Measurements from ENCODE around the gene GNG4. TPM values are rescaled to one million over a fixed set of nuclear protein-coding genes. Genes with fewer than 3 reads are reported as not detected.

Gene GNG4
- total RNA-seq, 2 donors from 2014 or later, result 13.5 to 14.2 TPM

GRCh38 chr1:235613602-235614001 is 36.0 kb downstream of the GNG4 start:
- no peak for DNase-seq
- no peaks in the 10 kb centered on the region for H3K9me3 Mint-ChIP-seq
- H3K27me3 Mint-ChIP-seq (ENCODE audit: insufficient read depth), result no peaks in the 10 kb centered on the region
- no peak overlapping the region for H3K4me3 ChIP-seq (ENCODE audit: low read length)
- H3K4me3 Mint-ChIP-seq, result no peak overlapping the region
- no peaks in the 10 kb centered on the region for H3K36me3 Mint-ChIP-seq (ENCODE audit: low read depth)
- no peaks in the 10 kb centered on the region for H3K9me3 ChIP-seq (ENCODE audit: control insufficient read depth, low read length)
- no peak overlapping the region for H3K27ac ChIP-seq (ENCODE audit: low read depth, low read length)
- no peaks in the 10 kb centered on the region for H3K27me3 ChIP-seq (ENCODE audit: control insufficient read depth, insufficient read depth, low read length, poor library complexity, severe bottlenecking)
- H3K4me1 ChIP-seq (ENCODE audit: control insufficient read depth, insufficient read depth, low read length), result no peaks in the 10 kb centered on the region
- WGBS, 2 experiments (ENCODE audit: insufficient coverage in 1 of 2, insufficient read length in 1 of 2), result 90 to 100% methylated on average over 2 of the region's 2 CpGs
- no peak overlapping the region for H3K27ac Mint-ChIP-seq
- no peak overlapping the region for H3K9ac ChIP-seq (ENCODE audit: extremely low read depth, low read length, poor library complexity, severe bottlenecking)
- H3K4me1 Mint-ChIP-seq, result peaks cover 7% of the 10 kb centered on the region
- TF ChIP-seq CTCF (conservative IDR thresholded peaks at IDR 0.05), result no peak
- H3K36me3 ChIP-seq (ENCODE audit: control insufficient read depth, insufficient read depth, low read length), result no peaks in the 10 kb centered on the region

GRCh38 chr1:235612761-235613160 is 36.8 kb downstream of the GNG4 start:
- no peak overlapping the region for H3K4me3 ChIP-seq (ENCODE audit: low read length)
- 88 to 90% methylated on average over 3 of the region's 3 CpGs for WGBS, 2 experiments (ENCODE audit: insufficient coverage in 1 of 2, insufficient read length in 1 of 2)

GRCh38 chr1:235610157-235610556 is 39.4 kb downstream of the GNG4 start:
- no peak overlapping the region for H3K9ac ChIP-seq (ENCODE audit: extremely low read depth, low read length, poor library complexity, severe bottlenecking)
- H3K27ac ChIP-seq (ENCODE audit: low read depth, low read length), result no peak overlapping the region
- H3K4me1 Mint-ChIP-seq, result peaks cover 5% of the 10 kb centered on the region
- no peaks in the 10 kb centered on the region for H3K9me3 ChIP-seq (ENCODE audit: control insufficient read depth, low read length)
- no peak for DNase-seq
- H3K27ac Mint-ChIP-seq, result no peak overlapping the region
- H3K36me3 ChIP-seq (ENCODE audit: control insufficient read depth, insufficient read depth, low read length), result no peaks in the 10 kb centered on the region
- H3K4me3 Mint-ChIP-seq, result no peak overlapping the region
- no peaks in the 10 kb centered on the region for H3K36me3 Mint-ChIP-seq (ENCODE audit: low read depth)
- 94 to 95% methylated on average over 4 to 6 of the region's 6 CpGs for WGBS, 2 experiments (ENCODE audit: insufficient coverage in 1 of 2, insufficient read length in 1 of 2)
- TF ChIP-seq CTCF (conservative IDR thresholded peaks at IDR 0.05), result no peak
- H3K4me1 ChIP-seq (ENCODE audit: control insufficient read depth, insufficient read depth, low read length), result no peaks in the 10 kb centered on the region
- H3K4me3 ChIP-seq (ENCODE audit: low read length), result no peak overlapping the region
- no peaks in the 10 kb centered on the region for H3K27me3 ChIP-seq (ENCODE audit: control insufficient read depth, insufficient read depth, low read length, poor library complexity, severe bottlenecking)
- no peaks in the 10 kb centered on the region for H3K9me3 Mint-ChIP-seq
- H3K27me3 Mint-ChIP-seq (ENCODE audit: insufficient read depth), result no peaks in the 10 kb centered on the region

More at GRCh38 chr1:235612761-235613160, 36.8 kb downstream of the GNG4 start:
- DNase-seq, result no peak
- TF ChIP-seq CTCF (conservative IDR thresholded peaks at IDR 0.05), result no peak
- Histone ChIP-seq H3K27ac (ENCODE audit: low read depth, low read length) (no peak overlapping the region), H3K4me1 (ENCODE audit: control insufficient read depth, insufficient read depth, low read length) (no peaks in the 10 kb centered on the region), H3K9me3 (ENCODE audit: control insufficient read depth, low read length) (no peaks in the 10 kb centered on the region), H3K36me3 (ENCODE audit: control insufficient read depth, insufficient read depth, low read length) (no peaks in the 10 kb centered on the region), H3K9ac (ENCODE audit: extremely low read depth, low read length, poor library complexity, severe bottlenecking) (no peak overlapping the region), H3K27me3 (ENCODE audit: control insufficient read depth, insufficient read depth, low read length, poor library complexity, severe bottlenecking) (no peaks in the 10 kb centered on the region)
- H3K4me1 Mint-ChIP-seq, result peaks cover 7% of the 10 kb centered on the region
- H3K27me3 Mint-ChIP-seq (ENCODE audit: insufficient read depth), result no peaks in the 10 kb centered on the region
- H3K27ac Mint-ChIP-seq, result no peak overlapping the region
- no peaks in the 10 kb centered on the region for H3K36me3 Mint-ChIP-seq (ENCODE audit: low read depth)
- H3K9me3 Mint-ChIP-seq, result no peaks in the 10 kb centered on the region
- no peak overlapping the region for H3K4me3 Mint-ChIP-seq
